HCT116 (cell line): ENCODE results near the gene IL3. TPM values are rescaled to one million over a fixed set of nuclear protein-coding genes. Genes with fewer than 3 reads are reported as not detected.

Experiments used
- ATAC-seq: fragments of 200-7000 bp; cut with Tn5 transposase; 2 replicates; pipeline ENCODE4 v1.9.1; 2020; ENCODE audit warnings: mild to moderate bottlenecking, moderate library complexity
- BruUV-seq: library from RNA; stranded (reverse); fragments of 400-500 nt; replicated peaks from 2 replicates; lab custom pipeline; 2021; lab: Mats Ljungman, UMichigan
- CTCF ChIA-PET: fragments of 300-600 bp; sonication (Branson Sonifier 250); formaldehyde crosslinking; loops from one replicate; lab custom pipeline; 2021; ENCODE audit warnings: antibody characterized with exemption; lab: Charles Lee
- POLR2A ChIA-PET: fragments of 300-600, 350-600 bp; sonication (Branson Sonifier 250); formaldehyde crosslinking; loops from one replicate; lab custom pipeline; 2021; ENCODE audit warnings: antibody characterized with exemption; lab: Charles Lee
- RAD21 ChIA-PET, 2 experiments: fragments of 300-600 bp; sonication (Branson Sonifier 250); formaldehyde crosslinking; loops; one replicate each; lab custom pipeline; 2023; ENCODE audit warnings: low total read pairs in 2 of 2; ENCODE audit not compliant: uncharacterized antibody in 2 of 2, unreplicated experiment in 2 of 2, low non-redundant PET in 1 of 2; lab: Charles Lee
- DNase-seq: peaks from one replicate; pipeline ENCODE4 v3.0.0-alpha.2; 2010; ENCODE audit warnings: low read depth, low spot score
- H2AFZ ChIP-seq: fragments of 200-600 bp; shearing (Covaris generic), sonication (generic); 2 replicates; pipeline ENCODE4 v1.6.1; 2017; ENCODE audit warnings: low read depth, mixed run types, mixed read lengths, antibody characterized with exemption, low read length; ENCODE audit not compliant: poor library complexity, severe bottlenecking
- H3K27ac ChIP-seq: 2 replicates; pipeline ENCODE4 v1.5.1; 2012; ENCODE audit warnings: low read depth, low read length
- H3K27me3 ChIP-seq: fragments of 200-600 bp; sonication (generic); 2 replicates; pipeline ENCODE4 v1.6.1; 2016; ENCODE audit warnings: mixed run types, low read length, mixed read lengths; ENCODE audit not compliant: insufficient read depth
- H3K36me3 ChIP-seq, 2 experiments: fragments of 200-500 bp in 1 of 2; fragments of 200-600 bp in 1 of 2; sonication (Bioruptor generic) in 1 of 2; sonication (generic) in 1 of 2; 2 replicates each; pipeline versions ENCODE4 v1.5.1 to v1.6.1; 2014 to 2016; ENCODE audit warnings: low read length in 2 of 2, inconsistent platforms in 1 of 2, mixed read lengths in 1 of 2, mixed run types in 1 of 2; ENCODE audit not compliant: insufficient read depth in 2 of 2, control insufficient read depth in 1 of 2
- H3K4me1 ChIP-seq, 2 experiments: fragments of 200-600 bp in 1 of 2; sonication (generic) in 1 of 2; 2 replicates each; pipeline versions ENCODE4 v1.5.1 to v1.6.1; 2012 to 2017; ENCODE audit warnings: low read length in 2 of 2, inconsistent platforms in 1 of 2, mild to moderate bottlenecking in 1 of 2, mixed read lengths in 1 of 2, mixed run types in 1 of 2, moderate library complexity in 1 of 2; ENCODE audit not compliant: insufficient read depth in 2 of 2, control insufficient read depth in 1 of 2
- H3K4me2 ChIP-seq: fragments of 200-600 bp; sonication (generic); 2 replicates; pipeline ENCODE4 v1.6.1; 2017; ENCODE audit warnings: mixed run types, low read length, mixed read lengths
- H3K4me3 ChIP-seq, 2 experiments: fragments of 200-600 bp in 1 of 2; sonication (generic) in 1 of 2; replicated peaks in 1 of 2; 2 replicates each; pipeline ENCODE4 v1.5.1; 2011 to 2016; ENCODE audit warnings: low read length in 2 of 2, control low read depth in 1 of 2, low read depth in 1 of 2, mild to moderate bottlenecking in 1 of 2, mixed read lengths in 1 of 2, mixed run types in 1 of 2
- H3K79me2 ChIP-seq: fragments of 200-600 bp; sonication (generic); 2 replicates; pipeline ENCODE4 v1.6.1; 2017; ENCODE audit warnings: mild to moderate bottlenecking, mixed run types, low read length, moderate library complexity, mixed read lengths; ENCODE audit not compliant: insufficient read depth
- H3K9ac ChIP-seq: fragments of 200-600 bp; sonication (generic); 2 replicates; pipeline ENCODE4 v1.6.1; 2016; ENCODE audit warnings: low read length, mixed read lengths
- H3K9me2 ChIP-seq: fragments of 200-600 bp; sonication (generic), shearing (Covaris generic); 2 replicates; pipeline ENCODE4 v1.6.1; 2017; ENCODE audit warnings: mixed run types, mild to moderate bottlenecking, moderate library complexity; ENCODE audit not compliant: insufficient read depth
- H3K9me3 ChIP-seq, 2 experiments: fragments of 200-500 bp in 1 of 2; fragments of 200-600 bp in 1 of 2; sonication (Bioruptor generic) in 1 of 2; sonication (generic) in 1 of 2; 2 replicates each; pipeline ENCODE4 v1.6.1; 2014 to 2017; ENCODE audit warnings: low read length in 2 of 2, mixed read lengths in 2 of 2, inconsistent platforms in 1 of 2, low read depth in 1 of 2, mild to moderate bottlenecking in 1 of 2, mixed run types in 1 of 2, moderate library complexity in 1 of 2; ENCODE audit not compliant: control insufficient read depth in 1 of 2, insufficient read depth in 1 of 2
- H4K20me1 ChIP-seq: fragments of 200-600 bp; sonication (generic), shearing (Covaris generic); 2 replicates; pipeline ENCODE4 v1.6.1; 2017; ENCODE audit warnings: mixed run types, mild to moderate bottlenecking, moderate library complexity; ENCODE audit not compliant: insufficient read depth
- CTCF ChIP-seq, 3 experiments: fragments of 200-600 bp in 1 of 3; sonication (generic) in 1 of 3; IDR thresholded peaks in 2 of 3; conservative IDR thresholded peaks in 1 of 3; 2 replicates each; pipeline ENCODE4 v1.5.1; 2012 to 2017; ENCODE audit warnings: low read depth in 2 of 3, low read length in 2 of 3, antibody characterized with exemption in 1 of 3, borderline replicate concordance in 1 of 3, control low read depth in 1 of 3, mild to moderate bottlenecking in 1 of 3, mixed read lengths in 1 of 3, mixed run types in 1 of 3, moderate library complexity in 1 of 3; ENCODE audit not compliant: insufficient read depth in 1 of 3
- ELF1 ChIP-seq: IDR thresholded peaks from 2 replicates; pipeline ENCODE4 v1.6.1; 2012; ENCODE audit warnings: low read depth, borderline replicate concordance
- FOSL1 ChIP-seq: IDR thresholded peaks from 2 replicates; pipeline ENCODE4 v1.6.1; 2012; ENCODE audit warnings: low read depth
- MAX ChIP-seq: IDR thresholded peaks from 2 replicates; pipeline ENCODE4 v1.6.1; 2012
- intact Hi-C: fragments of 100-400 bp; cut with micrococcal nuclease; formaldehyde crosslinking; loops from 2 replicates; pipeline ENCODE4 v1.10.0; 2022
- total RNA-seq: library from RNA; stranded (reverse); gene quantifications from one replicate; pipeline ENCODE4 v1.2.1, GENCODE V29; 2021; ENCODE audit not compliant: unreplicated experiment
- TF ChIP-seq, protein P1 (sequence below): IDR thresholded peaks from 2 replicates; pipeline ENCODE4 v1.6.1; 2012; ENCODE audit warnings: low read depth

Gene IL3
- total RNA-seq, 1 experiment from 2014 or later: not detected

DNA sequence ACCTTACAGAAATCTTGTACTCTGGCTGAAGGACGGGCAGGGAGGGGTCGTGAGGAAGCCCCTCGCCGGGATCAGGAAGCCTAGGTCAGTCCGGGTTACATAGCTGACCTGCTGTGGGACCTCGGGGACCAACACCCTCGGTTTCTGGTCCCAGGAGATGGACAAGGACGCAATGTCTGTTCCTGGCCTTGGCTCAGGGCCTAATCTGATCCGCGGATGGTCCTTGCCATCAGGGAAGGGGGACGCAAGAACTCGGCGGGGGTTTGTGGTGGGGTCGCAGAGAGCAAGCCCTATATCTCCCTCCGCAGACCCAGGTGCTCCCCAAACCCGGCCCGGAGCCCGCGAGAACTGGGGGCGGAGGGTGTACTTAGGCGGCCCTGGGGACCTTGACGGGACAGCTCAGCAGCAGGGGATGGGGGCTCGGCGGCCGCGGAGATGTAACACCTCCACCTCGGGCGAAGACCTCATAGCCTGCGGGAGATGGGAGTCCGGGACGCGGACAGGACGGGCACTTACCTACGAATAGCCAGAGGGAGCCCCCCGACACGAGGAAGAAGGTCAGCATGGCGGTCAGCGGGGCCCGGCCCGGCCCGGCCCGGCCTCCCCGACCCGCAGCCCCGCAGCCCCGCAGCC is 49.4 kb upstream of the IL3 start:
- ATAC-seq (no peak), DNase-seq (no peak)
- ChIA-PET POLR2A (no interaction called here), CTCF (interaction anchor here (0.9 kb wide), 1 partner anchor 200 kb away, joined by 4 read pairs; no protein-coding TSS in a partner anchor), RAD21 (no interaction called here)
- no peaks in the 10 kb centered on the region for H3K36me3 ChIP-seq
- no TSS peak for BruUV-seq
- no peak overlapping the region for H2AFZ ChIP-seq
- no peaks in the 10 kb centered on the region for H4K20me1 ChIP-seq
- H3K9ac ChIP-seq: no peak overlapping the region
- no peaks in the 10 kb centered on the region for H3K79me2 ChIP-seq
- no peaks in the 10 kb centered on the region for H3K9me2 ChIP-seq
- peak overlapping the region; percentile 74 for H3K4me2 ChIP-seq
- H3K4me1 ChIP-seq: peaks cover 0 to 5% of the 10 kb centered on the region in 2 experiments; a peak in 1 of 4 replicates
- H3K27ac ChIP-seq: no peak overlapping the region
- 0 out of 2 replicates have a peak, but pooled peaks cover 2% of the 10 kb centered on the region for H3K27me3 ChIP-seq
- H3K4me3 ChIP-seq: no peak overlapping the region; a peak in 1 of 4 replicates
- H3K9me3 ChIP-seq: no peaks in the 10 kb centered on the region
- TF ChIP-seq FOSL1: no peak
- TF ChIP-seq MAX: no peak
- TF ChIP-seq ELF1: no peak
- no peak for TF ChIP-seq CTCF (IDR thresholded peaks at IDR 0.05 in 2 of 3, conservative IDR thresholded peaks at IDR 0.05 in 1 of 3; ENCODE audit: borderline replicate concordance in 1 of 3, insufficient read depth in 1 of 3, low read depth in 2 of 3, low read length in 2 of 3)
- TF ChIP-seq, protein P1, sequence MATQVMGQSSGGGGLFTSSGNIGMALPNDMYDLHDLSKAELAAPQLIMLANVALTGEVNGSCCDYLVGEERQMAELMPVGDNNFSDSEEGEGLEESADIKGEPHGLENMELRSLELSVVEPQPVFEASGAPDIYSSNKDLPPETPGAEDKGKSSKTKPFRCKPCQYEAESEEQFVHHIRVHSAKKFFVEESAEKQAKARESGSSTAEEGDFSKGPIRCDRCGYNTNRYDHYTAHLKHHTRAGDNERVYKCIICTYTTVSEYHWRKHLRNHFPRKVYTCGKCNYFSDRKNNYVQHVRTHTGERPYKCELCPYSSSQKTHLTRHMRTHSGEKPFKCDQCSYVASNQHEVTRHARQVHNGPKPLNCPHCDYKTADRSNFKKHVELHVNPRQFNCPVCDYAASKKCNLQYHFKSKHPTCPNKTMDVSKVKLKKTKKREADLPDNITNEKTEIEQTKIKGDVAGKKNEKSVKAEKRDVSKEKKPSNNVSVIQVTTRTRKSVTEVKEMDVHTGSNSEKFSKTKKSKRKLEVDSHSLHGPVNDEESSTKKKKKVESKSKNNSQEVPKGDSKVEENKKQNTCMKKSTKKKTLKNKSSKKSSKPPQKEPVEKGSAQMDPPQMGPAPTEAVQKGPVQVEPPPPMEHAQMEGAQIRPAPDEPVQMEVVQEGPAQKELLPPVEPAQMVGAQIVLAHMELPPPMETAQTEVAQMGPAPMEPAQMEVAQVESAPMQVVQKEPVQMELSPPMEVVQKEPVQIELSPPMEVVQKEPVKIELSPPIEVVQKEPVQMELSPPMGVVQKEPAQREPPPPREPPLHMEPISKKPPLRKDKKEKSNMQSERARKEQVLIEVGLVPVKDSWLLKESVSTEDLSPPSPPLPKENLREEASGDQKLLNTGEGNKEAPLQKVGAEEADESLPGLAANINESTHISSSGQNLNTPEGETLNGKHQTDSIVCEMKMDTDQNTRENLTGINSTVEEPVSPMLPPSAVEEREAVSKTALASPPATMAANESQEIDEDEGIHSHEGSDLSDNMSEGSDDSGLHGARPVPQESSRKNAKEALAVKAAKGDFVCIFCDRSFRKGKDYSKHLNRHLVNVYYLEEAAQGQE: no peak
- intact Hi-C loops: no loop called here
